Posterior cingulate gyrus (tissue), 11 donors: ENCODE measurements around the gene AKR1C8.
A peak's percentile ranks its signal among the peaks of the same experiment; 100 is the strongest.
"Not testable (repeated sequence)": the region's sequence is repeated elsewhere in the genome, so short reads cannot be mapped to it uniquely, and the experiment has no call there.

Experiments used
- DNase-seq, 10 donors: peaks; one replicate each; pipeline versions ENCODE4 v3.0.0 to v3.0.0-alpha.2; 2020 to 2021; ENCODE audit warnings: mixed read lengths in 3 of 10
- intact Hi-C: fragments of 100-400 bp; cut with DNase I; formaldehyde crosslinking; loops from one replicate; pipeline ENCODE4 v1.15.1; 2023

Gene AKR1C8

GRCh38 chr10:5175581-5175980, 9.4 kb downstream of the AKR1C8 start:
- DNase-seq, intact Hi-C loops: not testable (repeated sequence)

- DNase-seq, result no peak
- intact Hi-C loops, result no loop called here
Measured at GRCh38 chr10:5168897-5169420, 16.0 kb downstream of the AKR1C8 start.

GRCh38 chr10:5165738-5166137, 19.2 kb downstream of the AKR1C8 start:
- intact Hi-C loops, result no loop called here

GRCh38 chr10:5163487-5163886, 21.5 kb downstream of the AKR1C8 start:
- DNase-seq, result no peak
- intact Hi-C loops, result no loop called here

More at GRCh38 chr10:5165738-5166137, 19.2 kb downstream of the AKR1C8 start:
- no peak for DNase-seq

GRCh38 chr10:5159126-5159525, 25.8 kb downstream of the AKR1C8 start:
- intact Hi-C loops, result no loop called here
- no peak for DNase-seq

GRCh38 chr10:5157501-5157900, 27.4 kb downstream of the AKR1C8 start:
- DNase-seq, result peak in 1 of 10 donors; percentile 62
- intact Hi-C loops, result no loop called here

- DNase-seq, result no peak
- intact Hi-C loops, result no loop called here
Measured at GRCh38 chr10:5155951-5156350, 29.0 kb downstream of the AKR1C8 start.

- intact Hi-C loops, result no loop called here
- no peak for DNase-seq
Measured at GRCh38 chr10:5151076-5151475, 33.9 kb downstream of the AKR1C8 start.

GRCh38 chr10:5148678-5149032, 36.3 kb downstream of the AKR1C8 start:
- intact Hi-C loops, result no loop called here
- no peak for DNase-seq

GRCh38 chr10:5147981-5148677, 36.8 kb downstream of the AKR1C8 start:
- DNase-seq, result no peak
- intact Hi-C loops, result no loop called here

- no peak for DNase-seq
- intact Hi-C loops, result no loop called here
Measured at GRCh38 chr10:5147255-5147980, 37.5 kb downstream of the AKR1C8 start.

GRCh38 chr10:5146920-5147254, 38.1 kb downstream of the AKR1C8 start:
- intact Hi-C loops, result no loop called here
- DNase-seq, result no peak

GRCh38 chr10:5143137-5143536, 41.8 kb downstream of the AKR1C8 start:
- intact Hi-C loops, result no loop called here
- DNase-seq, result no peak

GRCh38 chr10:5142199-5142598, 42.8 kb downstream of the AKR1C8 start:
- intact Hi-C loops, result no loop called here
- DNase-seq, result no peak

- DNase-seq, intact Hi-C loops: not testable (repeated sequence)
Measured at GRCh38 chr10:5137699-5138098, 47.3 kb downstream of the AKR1C8 start.

GRCh38 chr10:5136468-5137087, 48.4 kb downstream of the AKR1C8 start:
- intact Hi-C loops, result no loop called here
- DNase-seq, result no peak

- intact Hi-C loops, result no loop called here
- no peak for DNase-seq
Measured at GRCh38 chr10:5135581-5135980, 49.4 kb downstream of the AKR1C8 start.

GRCh38 chr10:5125315-5126044, 59.5 kb downstream of the AKR1C8 start:
- no peak for DNase-seq
- intact Hi-C loops, result no loop called here

GRCh38 chr10:5123886-5124285, 61.1 kb downstream of the AKR1C8 start:
- intact Hi-C loops, result no loop called here
- DNase-seq, result no peak

GRCh38 chr10:5119997-5120396, 65.0 kb downstream of the AKR1C8 start:
- intact Hi-C loops, DNase-seq: not testable (repeated sequence)

- intact Hi-C loops, result no loop called here
- DNase-seq, result no peak
Measured at GRCh38 chr10:5117026-5117425, 67.9 kb downstream of the AKR1C8 start.
